ENCODE measurements around the gene CUEDC1. TPM values are rescaled to one million over a fixed set of nuclear protein-coding genes. Genes with fewer than 3 reads are reported as not detected.
A peak's percentile ranks its signal among the peaks of the same experiment; 100 is the strongest.

CUEDC1 gene
- total RNA-seq, 4 donors from 2014 or later: 7.9 to 63.6 (median 18.8) TPM

DNA sequence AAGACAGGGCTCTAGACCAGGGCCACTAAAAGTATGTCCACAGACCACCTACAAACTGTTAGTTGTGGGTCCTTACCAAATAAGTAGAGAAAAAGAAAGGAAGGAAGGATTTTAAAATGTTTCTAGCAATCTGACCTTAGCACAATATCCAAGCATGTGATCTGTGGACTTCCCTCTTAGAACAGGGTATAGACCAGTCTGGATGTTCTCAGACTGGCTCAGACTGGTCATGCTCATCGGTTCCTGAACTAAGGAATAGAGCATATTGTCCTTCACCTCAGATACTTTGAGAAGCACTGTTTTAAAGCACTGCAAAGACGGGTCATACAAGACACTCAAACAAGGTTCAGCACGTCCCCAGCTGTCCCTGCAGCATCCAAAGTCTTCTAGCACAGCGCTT, 25.8 kb downstream of the CUEDC1 start:
- H3K36me3 ChIP-seq: no peaks in the 10 kb centered on the region
- no peak for TF ChIP-seq POLR2A (IDR thresholded peaks at IDR 0.05)
- TF ChIP-seq, protein P1, sequence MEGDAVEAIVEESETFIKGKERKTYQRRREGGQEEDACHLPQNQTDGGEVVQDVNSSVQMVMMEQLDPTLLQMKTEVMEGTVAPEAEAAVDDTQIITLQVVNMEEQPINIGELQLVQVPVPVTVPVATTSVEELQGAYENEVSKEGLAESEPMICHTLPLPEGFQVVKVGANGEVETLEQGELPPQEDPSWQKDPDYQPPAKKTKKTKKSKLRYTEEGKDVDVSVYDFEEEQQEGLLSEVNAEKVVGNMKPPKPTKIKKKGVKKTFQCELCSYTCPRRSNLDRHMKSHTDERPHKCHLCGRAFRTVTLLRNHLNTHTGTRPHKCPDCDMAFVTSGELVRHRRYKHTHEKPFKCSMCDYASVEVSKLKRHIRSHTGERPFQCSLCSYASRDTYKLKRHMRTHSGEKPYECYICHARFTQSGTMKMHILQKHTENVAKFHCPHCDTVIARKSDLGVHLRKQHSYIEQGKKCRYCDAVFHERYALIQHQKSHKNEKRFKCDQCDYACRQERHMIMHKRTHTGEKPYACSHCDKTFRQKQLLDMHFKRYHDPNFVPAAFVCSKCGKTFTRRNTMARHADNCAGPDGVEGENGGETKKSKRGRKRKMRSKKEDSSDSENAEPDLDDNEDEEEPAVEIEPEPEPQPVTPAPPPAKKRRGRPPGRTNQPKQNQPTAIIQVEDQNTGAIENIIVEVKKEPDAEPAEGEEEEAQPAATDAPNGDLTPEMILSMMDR (IDR thresholded peaks at IDR 0.05): no peak
- no peak for DNase-seq
- H3K9me3 ChIP-seq: no peaks in the 10 kb centered on the region
- H3K27ac ChIP-seq: peak overlapping the region in 1 of 2 donors; percentile 24
- no peak overlapping the region for H3K4me3 ChIP-seq
- no peaks in the 10 kb centered on the region for H3K27me3 ChIP-seq
- intact Hi-C loops (cut with DNase I; ENCODE audit: low total_unique reads): no loop called here
- H3K4me1 ChIP-seq: peaks cover 0 to 18% of the 10 kb centered on the region in 2 donors

DNA sequence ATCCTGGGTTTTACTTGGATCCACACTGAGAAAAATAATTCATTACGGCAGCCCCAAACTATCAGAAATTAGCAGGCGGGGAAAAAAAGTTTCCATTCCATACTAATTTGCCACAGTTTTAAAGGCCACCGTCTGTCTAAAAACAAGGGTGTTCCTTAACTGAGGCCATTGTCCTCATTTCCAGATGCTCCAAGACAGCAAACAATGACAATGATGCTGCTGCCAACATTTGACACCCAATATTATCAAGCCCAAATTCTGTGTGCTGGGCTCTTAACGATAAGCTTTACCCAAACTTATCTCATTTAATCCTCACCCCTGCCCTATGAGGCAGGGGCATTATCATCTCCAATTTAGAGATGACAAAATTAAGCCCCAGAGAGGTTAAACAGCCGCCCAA, 26.3 kb downstream of the CUEDC1 start:
- DNase-seq: no peak
- peaks cover 0 to 18% of the 10 kb centered on the region in 2 donors for H3K4me1 ChIP-seq
- TF ChIP-seq, protein P1 (IDR thresholded peaks at IDR 0.05): no peak
- no peak for TF ChIP-seq POLR2A (IDR thresholded peaks at IDR 0.05)

DNA sequence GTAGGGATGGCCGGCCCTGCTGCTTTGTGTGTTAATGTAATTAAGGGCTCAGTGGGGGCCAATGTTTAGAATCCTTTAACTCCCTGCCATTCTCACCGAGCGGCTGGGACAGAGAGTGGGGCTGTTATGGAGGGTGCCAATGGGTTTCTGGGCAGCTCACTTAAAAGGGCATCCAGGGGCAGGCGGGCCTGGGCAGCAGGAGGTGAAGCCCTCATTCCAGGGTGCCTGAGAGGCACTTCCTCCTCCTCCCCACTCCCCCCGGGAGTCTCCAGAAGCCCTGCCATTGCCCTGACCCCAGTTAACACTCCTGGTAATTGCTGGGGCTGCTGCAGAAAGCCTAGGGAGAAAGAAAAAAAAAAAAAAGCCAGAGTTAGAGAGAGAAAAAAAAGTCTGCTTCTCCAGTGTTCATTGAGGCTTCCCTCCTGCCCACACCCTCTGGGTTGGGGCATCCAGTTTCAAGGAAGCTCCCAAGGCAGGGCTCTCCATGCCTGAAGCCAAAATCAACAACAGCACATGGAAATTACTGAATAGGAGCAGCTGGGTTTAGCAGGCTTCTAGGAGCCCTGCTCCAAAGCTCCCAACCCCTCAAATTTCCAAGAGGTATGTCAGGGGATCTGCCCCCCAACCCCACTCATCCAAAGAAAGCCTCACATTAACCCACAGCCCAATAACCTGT, 28.0 kb downstream of the CUEDC1 start:
- DNase-seq: no peak
- Histone ChIP-seq H3K4me1 (peaks cover 0 to 18% of the 10 kb centered on the region in 2 donors), H3K27ac (peak overlapping the region; percentile 12 to 52), H3K4me3 (no peak overlapping the region), H3K9me3 (no peaks in the 10 kb centered on the region), H3K27me3 (no peaks in the 10 kb centered on the region), H3K36me3 (no peaks in the 10 kb centered on the region)
- TF ChIP-seq, protein P1 (IDR thresholded peaks at IDR 0.05): no peak
- no peak for TF ChIP-seq POLR2A (IDR thresholded peaks at IDR 0.05)
- intact Hi-C loops (cut with DNase I; ENCODE audit: low total_unique reads): no loop called here

More for the DNA sequence above, 26.3 kb downstream of the CUEDC1 start:
- intact Hi-C loops (cut with DNase I; ENCODE audit: low total_unique reads): no loop called here
- H3K36me3 ChIP-seq: no peaks in the 10 kb centered on the region
- no peaks in the 10 kb centered on the region for H3K27me3 ChIP-seq
- no peaks in the 10 kb centered on the region for H3K9me3 ChIP-seq
- no peak overlapping the region for H3K27ac ChIP-seq
- no peak overlapping the region for H3K4me3 ChIP-seq

DNA sequence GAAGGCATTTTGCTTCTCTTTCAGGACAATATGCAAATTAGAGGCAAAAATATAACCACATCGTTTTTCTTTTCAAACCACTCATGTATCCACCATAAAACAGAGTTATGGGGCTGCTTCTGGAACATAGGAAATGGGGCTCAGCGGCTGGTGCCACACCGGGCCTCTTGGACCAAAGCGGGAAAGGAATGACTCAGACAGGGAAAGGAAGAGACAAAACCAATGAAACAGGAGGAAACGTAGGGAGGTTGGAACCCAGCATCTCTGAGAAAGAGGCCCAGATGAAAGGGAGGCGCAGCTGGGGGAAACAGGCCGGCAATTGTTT, 28.5 kb downstream of the CUEDC1 start:
- TF ChIP-seq, protein P1 (IDR thresholded peaks at IDR 0.05): no peak
- no peak for TF ChIP-seq POLR2A (IDR thresholded peaks at IDR 0.05)
- peaks cover 0 to 22% of the 10 kb centered on the region in 2 donors for H3K4me1 ChIP-seq
- no peaks in the 10 kb centered on the region for H3K27me3 ChIP-seq
- DNase-seq: no peak
- intact Hi-C loops (cut with DNase I; ENCODE audit: low total_unique reads): no loop called here
- no peaks in the 10 kb centered on the region for H3K36me3 ChIP-seq
- peak overlapping the region; percentile 12 to 52 for H3K27ac ChIP-seq
- H3K9me3 ChIP-seq: no peaks in the 10 kb centered on the region
- no peak overlapping the region for H3K4me3 ChIP-seq

DNA sequence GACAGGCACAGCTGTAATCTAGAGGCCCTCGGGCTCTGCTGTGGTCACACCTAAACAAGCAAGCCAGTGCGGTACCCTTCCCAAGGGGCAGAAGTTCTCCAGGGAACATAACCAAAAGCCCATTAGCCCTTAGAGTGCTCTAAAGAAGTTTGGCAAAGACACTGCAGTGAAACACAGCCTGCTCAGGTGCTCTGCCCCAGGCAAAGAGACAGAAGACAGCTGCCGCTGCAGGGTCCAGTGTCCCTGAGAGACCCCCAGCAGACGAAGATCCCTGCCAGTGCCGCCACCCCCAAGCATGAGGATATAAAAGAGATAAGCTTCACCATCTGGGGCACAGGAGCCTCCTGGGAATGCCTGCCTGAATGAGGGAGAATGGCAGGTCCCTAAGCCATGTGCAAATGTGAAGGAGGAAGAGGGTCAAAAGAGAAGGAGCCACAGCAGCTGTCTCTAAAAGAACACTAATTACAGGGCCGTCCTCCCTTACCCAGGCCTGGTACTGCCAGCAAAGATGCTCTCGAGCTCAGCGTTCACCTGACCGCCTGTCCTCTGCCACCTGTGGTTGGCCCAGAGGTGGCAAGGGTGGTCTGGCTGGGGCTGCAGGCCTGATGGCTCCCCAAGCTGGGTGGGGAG, 29.7 kb downstream of the CUEDC1 start:
- intact Hi-C loops (cut with DNase I; ENCODE audit: low total_unique reads): no loop called here
- Histone ChIP-seq H3K4me3 (no peak overlapping the region), H3K27me3 (no peaks in the 10 kb centered on the region), H3K4me1 (peaks cover 0 to 24% of the 10 kb centered on the region in 2 donors), H3K36me3 (no peaks in the 10 kb centered on the region), H3K9me3 (no peaks in the 10 kb centered on the region), H3K27ac (peak overlapping the region; percentile 52 to 65)
- no peak for TF ChIP-seq POLR2A (IDR thresholded peaks at IDR 0.05)
- TF ChIP-seq, protein P1 (IDR thresholded peaks at IDR 0.05): no peak
- DNase-seq: no peak
